MCF 10A (cell line): Measurements from ENCODE around the gene TCAP. TPM values are rescaled to one million over a fixed set of nuclear protein-coding genes. Genes with fewer than 3 reads are reported as not detected.

Experiments
- BruUV-seq: library from RNA; stranded (reverse); fragments of 400-500 nt; replicated peaks from 2 replicates; lab custom pipeline; 2021; lab: Mats Ljungman, UMichigan
- CTCF ChIA-PET: fragments of 300-600 bp; sonication (Branson Sonifier 250); formaldehyde crosslinking; extraction: SDS; loops from one replicate; lab custom pipeline; 2021; ENCODE audit warnings: antibody characterized with exemption, inconsistent platforms; lab: Yijun Ruan, JAX
- POLR2A ChIA-PET: fragments of 300-600, 350-650 bp; sonication (Branson Sonifier 250); formaldehyde crosslinking; extraction: SDS; loops from one replicate; lab custom pipeline; 2020; ENCODE audit warnings: antibody characterized with exemption, inconsistent platforms; lab: Yijun Ruan, JAX
- DNase-seq: peaks from one replicate; pipeline ENCODE4 v3.0.0-alpha.2; 2018; ENCODE audit not compliant: unreplicated experiment
- H3K27ac Mint-ChIP-seq: one replicate; pipeline ENCODE4 v1.8.0; 2022; ENCODE audit warnings: mild to moderate bottlenecking, low read depth, mixed read lengths; ENCODE audit not compliant: unreplicated experiment
- H3K27me3 Mint-ChIP-seq: one replicate; pipeline ENCODE4 v1.8.0; 2022; ENCODE audit warnings: mixed read lengths; ENCODE audit not compliant: insufficient read depth, unreplicated experiment
- H3K36me3 Mint-ChIP-seq: one replicate; pipeline ENCODE4 v1.8.0; 2022; ENCODE audit warnings: mild to moderate bottlenecking, moderate library complexity, mixed read lengths; ENCODE audit not compliant: insufficient read depth, unreplicated experiment
- H3K4me1 Mint-ChIP-seq: one replicate; pipeline ENCODE4 v1.8.0; 2022; ENCODE audit warnings: mixed read lengths; ENCODE audit not compliant: insufficient read depth, unreplicated experiment
- H3K4me3 Mint-ChIP-seq: one replicate; pipeline ENCODE4 v1.8.0; 2022; ENCODE audit warnings: mild to moderate bottlenecking, moderate library complexity, mixed read lengths; ENCODE audit not compliant: unreplicated experiment
- H3K9me3 Mint-ChIP-seq: one replicate; pipeline ENCODE4 v1.8.0; 2022; ENCODE audit warnings: mixed read lengths; ENCODE audit not compliant: unreplicated experiment
- intact Hi-C: fragments of 100-400 bp; cut with micrococcal nuclease; formaldehyde crosslinking; loops from 2 replicates; pipeline ENCODE4 v1.14.1; 2022
- total RNA-seq: library from RNA; stranded (reverse); gene quantifications from 2 replicates; pipeline ENCODE4 v1.2.3, GENCODE V29; 2022
- TF ChIP-seq, protein P1 (sequence below): fragments of 200-600 bp; IDR thresholded peaks from one replicate; pipeline ENCODE4 v1.8.0; 2022; ENCODE audit warnings: antibody characterized with exemption, mild to moderate bottlenecking; ENCODE audit not compliant: unreplicated experiment

TCAP gene
- total RNA-seq, 1 experiment from 2014 or later = 0.37 TPM

DNA sequence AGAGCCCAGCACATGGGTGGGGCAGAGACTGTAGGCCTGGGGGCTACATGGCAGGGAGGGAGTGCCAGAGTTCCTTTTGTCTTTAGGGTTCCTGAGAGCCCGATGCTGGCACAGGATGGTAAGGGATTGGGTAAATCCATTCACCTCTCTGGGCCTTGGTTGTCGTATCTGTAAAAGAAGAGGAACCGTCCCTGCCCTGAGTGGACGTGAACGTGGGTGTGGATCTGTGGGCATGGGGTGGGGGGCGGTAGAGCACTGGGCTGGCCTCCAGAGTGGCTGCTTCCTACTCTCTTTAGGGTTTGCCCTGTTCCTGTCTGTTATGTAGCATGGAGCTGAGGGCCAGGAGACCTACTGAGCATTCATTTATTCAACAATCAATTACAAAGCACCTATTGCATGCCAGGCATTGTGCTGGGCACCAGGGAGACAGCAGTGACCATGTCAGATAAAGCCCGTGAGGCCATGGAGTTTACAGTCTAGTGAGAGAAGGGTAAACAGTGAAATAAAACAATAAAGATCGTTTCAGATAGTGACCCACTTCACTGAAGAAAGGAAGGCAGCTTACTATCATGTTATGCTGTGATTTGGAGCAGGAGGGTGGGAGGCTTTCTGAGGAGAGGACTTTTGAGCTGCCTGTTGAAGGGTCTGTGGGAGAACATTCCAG is 13.1 kb upstream of the TCAP start:
- CTCF ChIA-PET = interaction anchor here (0.6 to 1.9 kb wide), 3 partner anchors 14 to 68 kb away, joined by 3 to 7 read pairs (median 3); no protein-coding TSS in a partner anchor
- TF ChIP-seq, protein P1, sequence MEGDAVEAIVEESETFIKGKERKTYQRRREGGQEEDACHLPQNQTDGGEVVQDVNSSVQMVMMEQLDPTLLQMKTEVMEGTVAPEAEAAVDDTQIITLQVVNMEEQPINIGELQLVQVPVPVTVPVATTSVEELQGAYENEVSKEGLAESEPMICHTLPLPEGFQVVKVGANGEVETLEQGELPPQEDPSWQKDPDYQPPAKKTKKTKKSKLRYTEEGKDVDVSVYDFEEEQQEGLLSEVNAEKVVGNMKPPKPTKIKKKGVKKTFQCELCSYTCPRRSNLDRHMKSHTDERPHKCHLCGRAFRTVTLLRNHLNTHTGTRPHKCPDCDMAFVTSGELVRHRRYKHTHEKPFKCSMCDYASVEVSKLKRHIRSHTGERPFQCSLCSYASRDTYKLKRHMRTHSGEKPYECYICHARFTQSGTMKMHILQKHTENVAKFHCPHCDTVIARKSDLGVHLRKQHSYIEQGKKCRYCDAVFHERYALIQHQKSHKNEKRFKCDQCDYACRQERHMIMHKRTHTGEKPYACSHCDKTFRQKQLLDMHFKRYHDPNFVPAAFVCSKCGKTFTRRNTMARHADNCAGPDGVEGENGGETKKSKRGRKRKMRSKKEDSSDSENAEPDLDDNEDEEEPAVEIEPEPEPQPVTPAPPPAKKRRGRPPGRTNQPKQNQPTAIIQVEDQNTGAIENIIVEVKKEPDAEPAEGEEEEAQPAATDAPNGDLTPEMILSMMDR = no peak
- Mint-ChIP-seq H3K4me1 (no peaks in the 10 kb centered on the region), H3K36me3 (peaks cover 19% of the 10 kb centered on the region), H3K9me3 (no peaks in the 10 kb centered on the region), H3K27ac (no peak overlapping the region), H3K27me3 (no peaks in the 10 kb centered on the region), H3K4me3 (no peak overlapping the region)
- POLR2A ChIA-PET = interaction anchor here (0.6 kb wide), 1 partner anchor 47 kb away, joined by 3 read pairs; no protein-coding TSS in a partner anchor
- BruUV-seq = no TSS peak
- DNase-seq = no peak
- intact Hi-C loops = no loop called here

DNA sequence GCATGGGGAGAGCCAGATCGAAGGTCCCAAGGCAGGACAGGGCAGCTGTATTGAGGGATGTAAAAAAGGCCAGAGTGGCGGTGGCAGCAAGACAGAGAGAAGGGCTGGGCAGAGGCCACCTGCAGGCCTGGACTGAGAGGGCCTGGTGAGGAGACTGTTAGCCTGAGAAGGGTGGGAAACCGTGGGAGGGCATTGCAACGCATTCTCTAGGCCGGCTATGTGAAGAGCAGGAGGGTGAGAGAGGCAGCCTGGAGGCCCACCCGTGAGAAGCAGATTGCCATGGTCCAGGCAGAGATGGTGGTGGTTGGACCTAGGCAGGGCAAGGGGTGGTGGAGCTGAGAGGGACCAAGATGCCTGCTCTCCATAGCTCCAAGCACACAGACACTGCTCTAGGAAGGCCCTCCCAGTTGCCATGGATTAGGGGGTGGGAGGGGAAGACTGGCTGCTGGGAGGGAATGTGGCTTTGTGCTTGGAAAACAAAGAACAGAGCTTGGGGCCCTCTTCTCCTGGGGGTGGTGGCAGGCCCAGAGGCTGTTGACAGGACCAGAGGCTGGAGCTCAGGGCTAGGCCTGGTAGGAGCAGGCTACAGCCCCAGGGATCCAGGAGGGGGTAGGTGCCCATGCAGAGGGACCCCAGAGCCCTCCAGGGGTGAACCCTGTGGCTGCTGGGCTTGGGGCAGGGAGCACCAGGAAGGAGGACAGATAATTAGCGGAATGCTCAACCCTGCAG is 12.4 kb upstream of the TCAP start:
- Mint-ChIP-seq H3K27me3 (no peaks in the 10 kb centered on the region), H3K36me3 (peaks cover 19% of the 10 kb centered on the region), H3K4me3 (no peak overlapping the region), H3K9me3 (no peaks in the 10 kb centered on the region), H3K4me1 (no peaks in the 10 kb centered on the region), H3K27ac (no peak overlapping the region)
- intact Hi-C loops = no loop called here
- ChIA-PET POLR2A (interaction anchor here (0.6 kb wide), 1 partner anchor 47 kb away, joined by 3 read pairs; no protein-coding TSS in a partner anchor), CTCF (interaction anchor here (0.7 to 2.2 kb wide), 8 partner anchors 11 to 47 kb away, joined by 3 to 7 read pairs (median 5); partner anchors contain the start of gene ERBB2)
- BruUV-seq = no TSS peak
- TF ChIP-seq, protein P1 = no peak
- no peak for DNase-seq

DNA sequence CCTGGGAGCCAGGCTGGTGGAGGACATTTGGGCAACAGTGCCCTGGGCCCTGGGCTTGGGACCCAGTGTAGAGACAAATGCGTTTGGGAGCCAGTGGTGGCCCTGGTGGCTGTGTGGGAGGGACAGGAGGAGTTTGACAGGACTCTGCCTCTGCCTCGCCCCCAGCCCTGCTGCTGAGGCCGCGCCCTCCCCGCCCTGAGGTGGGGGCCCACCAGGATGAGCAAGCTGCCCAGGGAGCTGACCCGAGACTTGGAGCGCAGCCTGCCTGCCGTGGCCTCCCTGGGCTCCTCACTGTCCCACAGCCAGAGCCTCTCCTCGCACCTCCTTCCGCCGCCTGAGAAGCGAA is 11.9 kb upstream of the TCAP start:
- POLR2A ChIA-PET = interaction anchor here (1.0 kb wide), 1 partner anchor 86 kb away, joined by 3 read pairs; no protein-coding TSS in a partner anchor
- peaks cover 19% of the 10 kb centered on the region for H3K36me3 Mint-ChIP-seq

More for the DNA sequence above, 11.9 kb upstream of the TCAP start:
- Mint-ChIP-seq H3K27me3 (no peaks in the 10 kb centered on the region), H3K27ac (no peak overlapping the region), H3K4me3 (no peak overlapping the region), H3K9me3 (no peaks in the 10 kb centered on the region), H3K4me1 (no peaks in the 10 kb centered on the region)
- TF ChIP-seq, protein P1 = no peak
- no TSS peak for BruUV-seq
- CTCF ChIA-PET = interaction anchor here (0.7 to 2.2 kb wide), 14 partner anchors 8 to 83 kb away, joined by 3 to 6 read pairs (median 4); partner anchors contain the start of gene ERBB2
- DNase-seq = no peak
- intact Hi-C loops = no loop called here
